HUDEP-2 (cell line): ENCODE results near the gene CD226.

Experiments used
- DNase-seq, 76 experiments: peaks; one replicate each; lab custom pipeline; 2025; ENCODE audit not compliant: unreplicated experiment in 76 of 76; lab: John Stamatoyannopoulos, UW

CD226 gene

DNA sequence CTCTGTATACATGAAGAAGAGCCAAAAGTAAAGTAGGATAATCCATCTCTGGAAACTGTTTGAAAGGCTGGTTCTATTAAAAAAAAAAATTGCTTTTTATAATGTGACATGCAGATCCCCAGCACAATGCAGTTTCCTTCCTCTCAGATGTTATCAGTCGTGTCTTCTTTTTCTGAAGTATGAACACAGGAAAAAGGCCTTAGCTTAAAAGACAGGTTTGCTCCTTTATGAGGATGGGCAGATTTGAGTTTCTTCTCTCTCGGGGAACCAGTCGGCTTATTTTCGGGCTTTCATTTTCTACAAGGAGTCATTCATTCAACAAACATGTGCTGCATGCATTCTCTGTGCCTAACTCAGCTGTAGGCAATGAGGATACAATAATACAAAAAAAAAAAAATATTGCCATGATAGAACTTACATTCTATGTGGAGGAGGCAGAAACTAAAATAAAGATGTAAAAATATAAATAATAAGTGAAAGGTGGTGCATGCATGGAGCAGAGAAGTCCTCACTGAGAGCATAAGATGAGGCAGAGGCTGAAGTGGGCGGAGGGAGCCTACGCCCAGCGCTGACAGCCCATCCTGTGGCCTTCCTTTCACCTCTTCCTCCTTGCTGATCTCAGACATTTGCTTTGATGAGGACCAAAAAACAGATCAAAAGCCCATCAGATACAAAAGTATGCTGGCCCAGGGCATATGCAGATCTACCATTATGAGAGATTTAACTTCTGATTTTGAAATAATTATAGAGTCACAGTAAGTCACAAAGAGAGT, at the start of gene CD226:
Gene CD226 (minus strand): TSS at position 513 of the 773 bp plus-strand sequence. CDS start 467 bp downstream, at position 46.
- DNase-seq, result no peak

DNA sequence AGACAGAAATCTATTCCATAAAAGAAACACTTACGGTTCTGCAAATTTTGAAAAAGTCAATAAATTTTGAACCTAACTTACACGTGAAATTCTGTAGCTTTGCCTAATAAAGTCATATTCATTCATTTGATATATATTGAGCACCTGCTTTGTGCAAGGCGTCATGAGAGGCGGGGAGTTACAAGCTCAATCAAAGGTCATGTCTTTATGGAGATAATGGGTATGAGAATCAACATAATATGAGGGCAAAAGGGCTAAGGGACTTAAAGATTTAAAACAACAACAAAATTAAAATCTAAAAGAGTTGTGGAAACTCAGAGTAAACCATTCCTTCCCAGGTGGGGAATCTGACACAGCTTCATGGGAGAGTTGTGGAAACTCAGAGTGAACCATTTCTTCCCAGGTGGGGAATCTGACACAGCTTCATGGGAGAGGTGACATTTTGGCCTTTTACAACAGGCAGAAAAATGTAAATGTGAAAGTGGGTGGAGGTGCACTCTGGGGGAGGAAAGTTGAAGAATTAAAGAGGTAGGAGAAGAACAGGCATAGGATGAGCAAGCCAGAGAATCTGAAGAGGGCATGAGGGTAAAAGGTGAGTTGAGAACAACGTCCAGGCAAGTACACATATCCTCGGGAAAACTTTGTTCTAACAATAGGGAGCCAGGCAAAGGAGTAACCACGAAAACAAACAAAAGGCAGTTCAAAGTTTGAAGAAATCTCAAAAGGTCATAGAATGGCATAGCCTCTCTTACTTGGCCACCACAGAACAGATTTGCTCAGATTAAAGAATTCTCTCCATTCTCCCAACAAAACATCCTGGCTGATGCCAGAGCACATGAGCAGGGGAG, 49.5 kb upstream of the CD226 start:
- no peak for DNase-seq

DNA sequence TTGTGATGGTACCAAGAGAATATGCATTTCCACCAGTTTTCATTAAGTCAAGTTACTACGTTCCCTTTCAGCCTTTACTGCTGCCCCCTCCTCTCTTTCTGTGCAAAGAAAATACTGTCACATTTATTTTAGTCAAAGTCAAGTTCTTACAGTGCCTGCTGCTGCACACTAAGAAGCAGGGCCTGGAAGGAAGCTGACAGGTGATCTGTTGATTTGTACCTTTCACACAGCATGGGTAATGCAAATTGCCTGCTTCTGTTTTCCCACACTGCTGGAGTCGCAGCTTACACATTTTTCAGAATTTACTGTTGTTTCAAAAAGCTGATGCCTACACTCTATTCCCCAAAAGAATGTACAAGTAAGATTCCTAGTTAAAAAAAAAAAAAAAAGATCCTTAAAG, 48.7 kb upstream of the CD226 start:
- DNase-seq, result no peak

DNA sequence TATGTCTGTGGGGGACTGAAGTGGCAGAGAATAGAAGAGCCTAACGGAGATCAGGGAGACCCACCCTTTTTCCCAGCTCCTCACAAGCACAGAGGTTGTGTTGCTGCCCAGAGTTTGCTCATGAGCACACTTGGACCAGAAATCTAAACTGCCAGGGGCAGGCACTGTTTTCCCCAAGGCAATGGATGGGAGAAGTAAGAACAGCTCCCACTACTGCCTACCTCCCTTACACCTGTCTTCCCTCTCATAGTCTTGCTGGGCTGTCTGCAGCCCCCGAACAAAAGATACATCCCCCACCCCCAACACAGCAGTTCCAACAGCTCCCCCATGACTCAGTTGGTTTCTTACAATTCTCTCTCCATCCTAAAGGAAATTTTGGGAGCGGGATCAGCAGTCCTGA, 48.1 kb upstream of the CD226 start:
- no peak for DNase-seq

DNA sequence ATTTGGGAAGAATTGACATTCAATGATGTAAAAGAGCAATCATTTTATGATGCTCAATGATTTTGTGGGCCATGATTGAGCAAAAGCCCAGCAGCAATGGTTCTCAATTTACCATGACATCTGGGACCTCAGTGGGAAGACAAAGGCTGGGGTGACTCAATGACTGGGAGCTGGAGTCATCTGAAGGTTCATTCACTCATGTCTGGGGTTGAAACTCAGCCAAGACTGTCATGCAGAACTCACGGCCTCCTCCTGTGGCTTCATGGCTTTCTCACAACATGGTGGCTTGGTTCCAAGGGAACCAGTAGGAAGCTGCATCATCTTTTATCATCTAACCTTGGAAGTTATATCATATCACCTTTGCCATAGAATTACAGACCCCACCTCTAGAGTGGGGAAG, 45.1 kb upstream of the CD226 start:
- DNase-seq, result peak in 2 of 76 experiments; percentile 7 to 15

DNA sequence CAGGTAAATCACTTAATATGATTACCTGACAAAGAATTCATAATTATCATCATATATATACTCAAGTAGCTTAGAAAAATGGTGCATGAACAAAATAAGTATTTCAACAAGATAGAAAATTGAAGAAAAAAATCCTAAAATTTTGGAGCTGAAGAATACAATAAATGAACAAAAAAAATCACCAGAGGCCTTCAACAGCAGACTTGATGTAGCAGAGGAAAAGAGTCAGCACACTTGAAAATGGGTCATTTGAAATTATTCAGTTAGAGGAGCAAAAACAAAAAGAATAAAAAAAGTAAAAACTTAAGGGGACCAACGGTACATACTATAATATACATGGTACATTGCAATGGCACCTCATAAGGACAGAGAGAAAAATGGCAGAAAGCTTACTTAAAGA, 40.2 kb upstream of the CD226 start:
- no peak for DNase-seq

DNA sequence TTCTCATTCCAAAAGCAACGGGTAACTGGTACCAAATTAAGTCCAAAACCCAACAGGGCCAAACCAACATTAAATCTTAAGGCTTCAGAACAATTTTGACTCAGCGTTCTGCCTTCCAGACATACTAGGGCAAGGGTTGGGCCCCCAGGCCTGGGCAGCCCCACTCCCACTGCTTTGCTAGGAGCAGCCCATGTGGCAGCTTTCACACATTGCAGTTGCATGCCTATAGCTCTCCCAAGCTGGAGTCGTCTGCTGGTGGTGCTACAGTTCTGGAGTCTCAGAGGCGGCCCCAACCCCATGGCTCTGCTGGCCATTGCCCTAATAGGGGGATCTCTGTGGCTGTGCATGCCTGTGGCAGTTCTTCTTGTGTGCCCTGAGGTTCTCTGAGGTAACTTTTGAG, 37.6 kb upstream of the CD226 start:
- no peak for DNase-seq

DNA sequence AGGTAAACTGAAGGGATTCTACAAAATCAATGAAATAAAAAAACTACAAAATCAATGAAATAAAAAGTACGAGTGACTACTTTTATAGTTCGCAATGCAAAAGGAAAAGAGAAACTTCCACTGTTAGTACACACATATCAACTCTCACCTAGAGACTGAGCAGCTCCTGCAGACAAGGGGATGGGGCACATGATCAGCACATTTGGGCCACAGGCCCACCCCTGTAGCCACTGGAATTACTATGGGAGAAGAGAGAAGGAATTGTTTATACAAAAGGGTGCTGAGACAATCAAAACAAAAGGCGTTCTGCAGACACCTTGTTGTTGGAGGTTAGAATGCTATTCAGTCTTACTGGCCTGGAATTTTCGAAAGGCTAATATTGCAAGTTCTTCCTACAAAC, 34.7 kb upstream of the CD226 start:
- DNase-seq, result no peak

DNA sequence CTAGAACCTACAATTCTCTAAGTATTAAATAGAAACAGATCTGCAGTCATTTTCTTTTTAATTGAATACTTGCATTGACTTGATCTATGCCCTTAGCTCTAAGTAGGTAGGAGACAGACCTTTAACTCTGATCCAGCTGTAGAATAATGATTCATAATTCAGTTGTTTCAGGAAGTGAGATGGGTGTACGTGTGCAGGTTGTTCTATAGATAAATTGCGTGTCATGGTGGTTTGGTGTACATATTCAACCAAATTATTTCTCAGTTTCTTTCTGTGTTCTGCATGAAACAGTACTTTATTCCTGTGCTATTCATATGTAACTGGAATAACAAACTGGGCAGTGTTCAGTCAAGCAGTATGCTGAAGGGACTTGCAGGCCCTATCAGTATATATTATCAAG, 34.3 kb upstream of the CD226 start:
- no peak for DNase-seq

DNA sequence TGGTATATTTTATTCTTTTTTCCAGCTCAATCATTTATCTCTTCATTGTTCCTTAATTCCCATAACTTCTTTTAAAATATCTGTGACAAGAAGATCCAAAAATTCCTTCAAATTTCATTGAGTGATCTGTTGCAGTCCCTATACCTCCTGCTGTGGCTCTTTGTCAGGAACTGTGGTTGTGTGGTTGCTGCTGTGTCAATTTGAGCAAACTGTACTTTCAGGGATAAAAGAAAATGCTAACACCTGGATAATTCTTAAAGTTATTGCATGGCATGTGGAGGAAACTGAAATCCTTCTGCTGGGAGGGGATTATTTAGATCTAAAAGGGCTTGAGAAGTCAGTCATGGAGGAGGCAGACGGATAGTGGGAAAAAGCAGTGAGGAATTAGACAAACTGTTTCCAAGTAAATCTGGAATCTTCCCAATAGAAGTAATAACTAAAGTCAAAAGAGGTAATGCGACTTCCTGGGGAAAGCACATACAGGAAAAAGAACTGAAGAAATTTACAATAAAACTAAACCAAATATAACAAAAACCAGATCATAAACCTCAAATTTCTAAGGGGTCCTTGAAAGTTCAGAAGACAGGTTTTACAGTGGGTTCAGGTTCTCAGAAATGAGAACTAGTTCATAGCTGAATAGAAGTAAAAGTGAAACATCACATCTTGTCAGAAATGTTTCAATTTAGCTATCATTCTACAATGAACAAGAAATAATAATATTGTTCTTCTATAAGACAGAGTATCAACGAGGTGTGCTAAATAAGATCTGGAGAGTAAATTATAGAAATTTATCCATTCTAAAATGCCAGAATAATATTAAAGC, 33.5 kb upstream of the CD226 start:
- no peak for DNase-seq

DNA sequence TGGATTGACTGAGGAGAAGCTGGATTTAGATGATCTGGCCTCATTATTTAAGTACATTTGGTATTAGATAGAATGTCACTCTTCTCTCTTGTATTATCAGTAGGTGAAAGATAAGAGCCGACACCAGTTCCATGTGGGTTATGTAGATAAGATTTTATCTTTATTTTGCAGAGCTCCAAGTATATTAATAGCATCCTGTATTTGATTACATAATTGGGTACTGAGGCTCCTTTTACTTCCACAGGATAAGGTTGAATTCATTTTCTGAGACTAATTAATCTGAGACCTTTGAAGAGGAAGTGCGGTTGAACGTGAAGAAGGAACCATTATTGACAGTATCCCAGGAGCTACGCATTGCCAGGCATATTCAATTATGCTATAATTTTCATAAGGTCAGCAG, 32.8 kb upstream of the CD226 start:
- DNase-seq, result peak in 13 of 76 experiments; percentile 0 to 65 (median 25)

DNA sequence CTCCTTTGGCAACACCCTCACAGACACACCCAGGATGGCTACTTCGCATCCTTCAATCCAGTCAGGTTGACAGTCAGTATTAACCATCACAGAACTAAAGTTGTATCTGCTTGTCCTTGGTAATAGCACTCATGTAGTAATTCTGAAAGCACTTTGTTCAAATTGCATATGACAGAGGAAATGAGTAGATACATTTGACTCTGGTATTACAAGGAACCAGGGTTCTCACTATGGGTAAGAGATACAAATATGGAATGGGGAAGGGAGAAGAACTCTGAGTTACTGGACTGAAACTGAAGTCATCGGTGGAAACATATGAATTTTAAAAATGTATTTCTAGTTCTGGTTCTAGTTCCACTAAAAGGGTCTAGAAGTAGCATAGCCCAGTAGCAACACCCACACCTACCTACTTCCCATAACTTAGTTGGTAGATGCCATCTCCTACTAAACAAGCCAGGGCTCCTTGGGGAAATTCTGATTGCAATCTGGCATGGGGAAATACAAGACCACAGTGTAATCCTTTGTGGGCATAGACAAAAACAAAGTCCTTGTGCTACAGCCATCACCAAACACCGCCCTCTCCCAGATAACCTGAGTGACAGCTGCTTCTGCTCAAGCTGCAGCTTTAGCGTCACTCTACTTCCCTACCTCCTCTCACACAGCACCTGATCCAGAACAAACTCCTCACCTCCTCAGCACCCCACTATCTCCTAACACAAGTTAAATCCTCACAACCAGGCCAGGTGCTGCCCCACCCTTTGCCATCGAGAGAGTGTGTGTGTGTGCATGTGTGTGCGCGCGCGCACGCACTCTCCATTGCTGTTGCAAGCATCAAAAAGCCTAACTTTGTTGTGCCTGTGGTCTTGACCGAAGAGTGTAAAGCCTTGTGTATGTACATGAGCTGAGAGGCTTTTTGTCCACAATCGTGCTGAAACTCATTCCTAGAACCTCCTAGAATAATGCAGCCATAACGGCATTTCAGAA, 31.4 kb upstream of the CD226 start:
- no peak for DNase-seq

DNA sequence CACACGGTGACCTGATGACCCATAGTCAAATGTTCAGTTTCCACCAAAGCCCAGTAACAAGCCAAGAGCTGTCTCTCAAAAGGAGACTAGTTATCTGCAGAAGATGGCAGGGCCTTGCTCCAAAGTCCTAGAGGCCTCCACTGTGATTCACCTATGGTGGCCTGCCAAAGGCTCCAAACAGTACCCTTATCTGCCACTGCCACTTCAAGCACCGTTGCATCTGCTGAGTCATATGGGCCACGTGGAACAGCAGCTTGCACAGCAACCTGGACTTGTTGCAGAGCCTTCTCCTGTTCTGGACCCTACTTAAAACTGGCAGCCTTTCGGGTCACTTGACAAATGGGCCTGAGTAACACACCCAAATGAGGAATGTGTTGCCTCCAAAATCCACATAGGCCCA, 27.6 kb upstream of the CD226 start:
- peak in 74 of 76 experiments; percentile 16 to 96 (median 76) for DNase-seq

DNA sequence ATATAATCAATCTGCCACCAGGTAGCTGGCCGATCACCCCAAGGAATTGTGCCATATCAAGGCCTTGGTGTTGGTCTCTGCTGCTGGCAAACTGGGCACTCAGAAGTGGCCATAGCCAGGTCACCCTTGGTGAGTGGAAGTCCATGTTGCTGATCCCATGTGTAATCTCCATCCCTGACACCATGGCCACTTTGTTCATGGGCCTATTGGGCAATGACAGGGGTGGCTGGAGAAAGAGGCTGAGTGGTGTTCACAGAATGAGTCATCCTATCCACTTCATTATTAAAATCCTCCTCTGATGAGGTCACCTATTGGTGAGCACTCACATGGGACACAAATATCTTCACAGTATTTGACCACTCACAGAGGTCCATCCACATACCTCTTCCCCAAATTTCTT, 26.7 kb upstream of the CD226 start:
- DNase-seq, result no peak

DNA sequence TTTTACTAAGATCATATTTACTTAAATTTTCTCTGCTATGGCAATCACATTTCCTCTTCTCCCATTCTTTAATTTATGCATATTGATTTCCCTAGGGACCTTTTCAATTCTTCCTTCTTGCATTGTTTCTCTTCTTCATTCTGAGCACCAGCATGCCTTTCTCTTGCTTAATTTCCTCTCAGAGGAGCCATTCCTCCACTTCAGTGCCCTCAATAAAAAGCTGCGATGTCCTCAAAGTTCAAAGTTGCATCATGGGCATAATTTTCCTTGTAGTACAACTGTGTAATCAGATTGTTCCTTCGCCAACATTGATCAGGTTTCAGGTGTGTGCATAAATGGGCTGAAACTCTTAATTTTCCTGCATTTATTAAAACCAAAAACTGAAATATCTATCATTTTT, 21.8 kb upstream of the CD226 start:
- DNase-seq, result no peak

DNA sequence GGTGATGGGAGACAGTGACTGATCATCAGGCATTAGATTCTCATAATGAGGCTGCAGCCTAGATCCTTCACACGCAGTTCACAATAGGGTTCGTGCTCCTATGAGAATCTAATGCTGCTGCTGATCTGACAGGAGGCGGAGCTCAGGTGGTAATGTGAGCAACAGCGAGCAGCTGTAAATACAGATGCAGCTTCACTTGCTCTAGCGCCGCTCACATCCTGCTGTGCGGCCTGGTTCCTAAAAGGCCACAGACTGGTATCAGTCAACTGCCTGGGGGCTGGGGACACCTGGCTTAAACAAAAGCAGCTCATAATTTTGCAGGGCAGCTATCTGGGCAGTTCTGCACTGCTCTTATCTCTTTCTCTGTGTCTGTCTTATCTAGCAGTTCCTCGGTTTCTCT, 20.4 kb upstream of the CD226 start:
- DNase-seq, result no peak

DNA sequence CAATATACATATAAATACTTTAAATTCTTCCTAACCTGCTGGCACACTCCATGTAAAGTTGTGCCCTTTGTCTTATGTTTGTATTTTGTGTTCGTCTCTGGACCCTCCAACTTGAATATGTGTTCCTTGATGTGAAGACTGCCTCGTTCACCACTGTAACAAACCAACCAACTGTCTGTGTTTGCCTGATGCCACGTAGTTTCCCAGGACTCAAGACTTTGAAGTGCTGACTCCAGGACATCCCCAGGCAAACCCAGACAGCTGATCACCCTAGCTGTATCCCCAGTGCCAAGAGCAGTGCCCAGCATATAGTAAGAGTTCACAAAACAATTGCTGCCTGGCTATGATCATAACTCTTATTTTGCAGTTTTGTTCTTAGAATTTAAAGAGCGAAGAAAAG, 15.5 kb upstream of the CD226 start:
- DNase-seq, result no peak

DNA sequence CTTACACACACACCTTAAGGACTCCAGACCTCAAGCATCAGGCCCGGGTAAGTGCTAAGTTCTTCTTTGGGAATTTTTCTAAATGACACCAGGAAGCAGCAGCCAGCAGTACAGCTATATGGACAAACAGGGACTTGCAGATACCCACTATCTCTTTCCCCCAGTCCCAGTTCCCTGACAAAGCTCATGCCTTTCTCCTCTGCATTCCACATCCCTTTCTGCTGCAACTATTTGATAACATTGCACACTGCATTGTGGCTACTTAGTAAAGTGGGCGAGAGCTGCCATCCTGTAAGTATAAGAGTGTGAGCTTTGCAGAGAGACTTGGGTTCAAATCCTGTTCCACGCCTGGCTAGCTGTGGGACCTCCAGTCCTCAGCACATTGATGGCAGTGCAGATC, 14.0 kb upstream of the CD226 start:
- DNase-seq, result peak in 3 of 76 experiments; percentile 3 to 30 (median 7)

DNA sequence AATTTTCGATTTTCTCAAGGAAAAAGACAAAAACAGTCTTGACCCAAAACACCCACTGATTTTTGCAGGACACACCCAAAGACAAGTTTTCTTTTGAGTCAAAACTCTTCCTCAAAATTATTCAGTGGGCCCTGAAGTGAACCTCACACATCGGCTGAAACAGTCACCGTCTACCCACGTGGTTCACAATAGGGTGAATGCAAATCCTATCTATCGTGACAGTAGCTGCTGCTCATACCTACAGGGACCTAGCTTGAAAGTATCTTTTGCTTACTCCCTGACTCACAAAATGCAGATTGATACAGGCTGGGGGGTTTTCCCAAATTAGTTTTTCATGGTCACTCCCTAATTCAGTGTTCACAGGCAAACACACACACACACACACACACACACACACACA, 10.7 kb upstream of the CD226 start:
- DNase-seq, result no peak

DNA sequence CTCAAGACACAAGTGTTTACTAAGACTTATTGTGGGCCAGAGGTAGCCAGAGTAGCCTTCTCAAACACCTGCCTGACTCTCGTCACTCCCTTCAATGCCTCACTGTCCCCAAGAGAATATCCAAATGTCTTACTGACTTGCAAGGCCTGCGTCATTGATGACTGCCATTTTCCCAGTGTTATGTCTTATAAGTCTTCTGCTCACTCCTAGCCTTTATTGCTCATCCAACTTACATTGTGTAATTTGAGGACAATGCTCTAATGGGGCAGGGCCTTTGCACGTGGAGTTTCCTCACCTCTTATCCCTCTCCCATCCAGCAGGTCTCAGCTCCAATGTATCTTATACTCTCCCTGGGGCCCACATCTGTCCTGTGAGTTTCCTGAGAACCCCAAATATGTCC, 10.1 kb upstream of the CD226 start:
- no peak for DNase-seq
